Measurements from ENCODE around the gene JAML. TPM values are rescaled to one million over a fixed set of nuclear protein-coding genes. Genes with fewer than 3 reads are reported as not detected.
A peak's percentile ranks its signal among the peaks of the same experiment; 100 is the strongest.

JAML gene
- total and polyA plus RNA-seq, 3 experiments from 2014 or later = 210 to 387 (median 363) TPM

GRCh38 chr11:118232659-118233058, 7.8 kb upstream of the JAML start:
- peak overlapping the region in 1 of 7 donors; percentile 2 for H3K4me3 Mint-ChIP-seq
- peaks cover 17 to 31% (median 22%) of the 10 kb centered on the region in 3 donors for H3K4me1 Mint-ChIP-seq
- no peaks in the 10 kb centered on the region for H3K27me3 Mint-ChIP-seq
- Histone ChIP-seq H3K27me3 (ENCODE audit: insufficient read depth, low read length, poor library complexity, severe bottlenecking) (no peaks in the 10 kb centered on the region), H3K27ac (ENCODE audit: low read depth, low read length) (no peak overlapping the region), H3K4me1 (ENCODE audit: insufficient read depth, low read length) (peaks cover 36% of the 10 kb centered on the region), H3K36me3 (ENCODE audit: insufficient read depth, low read length) (peaks cover 18% of the 10 kb centered on the region), H3K4me3 (ENCODE audit: low read length) (no peak overlapping the region), H3K9me3 (ENCODE audit: low read length) (no peaks in the 10 kb centered on the region)
- ChIA-PET POLR2A (interaction anchor here (0.6 kb wide), 1 partner anchor 127 kb away, joined by 4 read pairs; the partner anchor contains the start of gene UBE4A), CTCF (interaction anchor here (1.0 kb wide), 1 partner anchor 34 kb away, joined by 6 read pairs; no protein-coding TSS in a partner anchor)
- no peak for DNase-seq
- H3K9me3 Mint-ChIP-seq = no peaks in the 10 kb centered on the region
- H3K36me3 Mint-ChIP-seq = peaks cover 9 to 69% (median 21%) of the 10 kb centered on the region in 3 donors
- peak overlapping the region in 7 of 8 donors; percentile 9 to 70 (median 36) for H3K27ac Mint-ChIP-seq

GRCh38 chr11:118231461-118231860, 6.7 kb upstream of the JAML start:
- ChIA-PET CTCF (no interaction called here), POLR2A (interaction anchor here (0.9 kb wide), 1 partner anchor 10 kb away, joined by 3 read pairs; no protein-coding TSS in a partner anchor)
- no peak overlapping the region for H3K27ac ChIP-seq (ENCODE audit: low read depth, low read length)
- H3K4me1 ChIP-seq (ENCODE audit: insufficient read depth, low read length) = peaks cover 48% of the 10 kb centered on the region
- H3K27me3 Mint-ChIP-seq = no peaks in the 10 kb centered on the region
- H3K4me3 Mint-ChIP-seq = no peak overlapping the region
- peaks cover 11 to 66% (median 21%) of the 10 kb centered on the region in 3 donors for H3K36me3 Mint-ChIP-seq
- H3K27me3 ChIP-seq (ENCODE audit: insufficient read depth, low read length, poor library complexity, severe bottlenecking) = no peaks in the 10 kb centered on the region
- no peak overlapping the region for H3K27ac Mint-ChIP-seq
- no peaks in the 10 kb centered on the region for H3K9me3 Mint-ChIP-seq
- DNase-seq = no peak
- H3K4me3 ChIP-seq (ENCODE audit: low read length) = no peak overlapping the region
- H3K36me3 ChIP-seq (ENCODE audit: insufficient read depth, low read length) = peaks cover 18% of the 10 kb centered on the region
- H3K9me3 ChIP-seq (ENCODE audit: low read length) = no peaks in the 10 kb centered on the region
- peaks cover 10 to 34% (median 21%) of the 10 kb centered on the region in 3 donors for H3K4me1 Mint-ChIP-seq

GRCh38 chr11:118230088-118230487, 5.3 kb upstream of the JAML start:
- ChIA-PET POLR2A (interaction anchor here (0.9 to 1.7 kb wide), 5 partner anchors 9 to 31 kb away, joined by 3 to 8 read pairs (median 5); partner anchors contain the start of gene MPZL3), CTCF (interaction anchor here (0.8 to 2.2 kb wide), 4 partner anchors 9 to 31 kb away, joined by 3 to 12 read pairs (median 4); no protein-coding TSS in a partner anchor)
- DNase-seq = peak; percentile 31 to 79 (median 60)
- H3K27ac Mint-ChIP-seq = peak overlapping the region in 1 of 8 donors; percentile 94
- Histone ChIP-seq H3K9me3 (ENCODE audit: low read length) (no peaks in the 10 kb centered on the region), H3K36me3 (ENCODE audit: insufficient read depth, low read length) (peaks cover 14% of the 10 kb centered on the region), H3K27me3 (ENCODE audit: insufficient read depth, low read length, poor library complexity, severe bottlenecking) (no peaks in the 10 kb centered on the region), H3K4me1 (ENCODE audit: insufficient read depth, low read length) (peaks cover 62% of the 10 kb centered on the region), H3K27ac (ENCODE audit: low read depth, low read length) (no peak overlapping the region), H3K4me3 (ENCODE audit: low read length) (no peak overlapping the region)
- no peaks in the 10 kb centered on the region for H3K27me3 Mint-ChIP-seq
- H3K36me3 Mint-ChIP-seq = peaks cover 12 to 60% (median 20%) of the 10 kb centered on the region in 3 donors
- peaks cover 5 to 44% (median 11%) of the 10 kb centered on the region in 3 donors for H3K4me1 Mint-ChIP-seq
- H3K4me3 Mint-ChIP-seq = peak overlapping the region in 3 of 7 donors; percentile 51 to 68 (median 54)
- H3K9me3 Mint-ChIP-seq = no peaks in the 10 kb centered on the region

GRCh38 chr11:118229274-118229847, 4.5 kb upstream of the JAML start:
- no peaks in the 10 kb centered on the region for H3K9me3 ChIP-seq (ENCODE audit: low read length)
- H3K4me3 Mint-ChIP-seq = peak overlapping the region in 3 of 7 donors; percentile 54 to 68 (median 64)
- no peaks in the 10 kb centered on the region for H3K27me3 ChIP-seq (ENCODE audit: insufficient read depth, low read length, poor library complexity, severe bottlenecking)
- peak overlapping the region in 1 of 8 donors; percentile 94 for H3K27ac Mint-ChIP-seq
- ChIA-PET POLR2A (interaction anchor here (0.7 to 1.7 kb wide), 4 partner anchors 10 to 30 kb away, joined by 3 to 8 read pairs (median 3); no protein-coding TSS in a partner anchor), CTCF (interaction anchor here (1.7 to 2.2 kb wide), 2 partner anchors 10 to 31 kb away, joined by 5 to 12 read pairs; no protein-coding TSS in a partner anchor)
- peaks cover 64% of the 10 kb centered on the region for H3K4me1 ChIP-seq (ENCODE audit: insufficient read depth, low read length)
- no peaks in the 10 kb centered on the region for H3K27me3 Mint-ChIP-seq
- H3K36me3 Mint-ChIP-seq = peaks cover 12 to 58% (median 16%) of the 10 kb centered on the region in 3 donors
- H3K4me1 Mint-ChIP-seq = peaks cover 5 to 48% (median 7%) of the 10 kb centered on the region in 3 donors
- H3K36me3 ChIP-seq (ENCODE audit: insufficient read depth, low read length) = peaks cover 9% of the 10 kb centered on the region
- H3K4me3 ChIP-seq (ENCODE audit: low read length) = no peak overlapping the region
- H3K9me3 Mint-ChIP-seq = no peaks in the 10 kb centered on the region
- DNase-seq = no peak
- H3K27ac ChIP-seq (ENCODE audit: low read depth, low read length) = no peak overlapping the region

- H3K9me3 Mint-ChIP-seq = no peaks in the 10 kb centered on the region
- H3K27ac ChIP-seq (ENCODE audit: low read depth, low read length) = peak overlapping the region; percentile 26
Observed at GRCh38 chr11:118227865-118228785, 3.3 kb upstream of the JAML start.

GRCh38 chr11:118226781-118227180, 2.0 kb upstream of the JAML start:
- DNase-seq = no peak
- Histone ChIP-seq H3K36me3 (ENCODE audit: insufficient read depth, low read length) (no peaks in the 10 kb centered on the region), H3K27me3 (ENCODE audit: insufficient read depth, low read length, poor library complexity, severe bottlenecking) (no peaks in the 10 kb centered on the region), H3K4me3 (ENCODE audit: low read length) (peak overlapping the region; percentile 24), H3K4me1 (ENCODE audit: insufficient read depth, low read length) (peaks cover 81% of the 10 kb centered on the region), H3K9me3 (ENCODE audit: low read length) (no peaks in the 10 kb centered on the region), H3K27ac (ENCODE audit: low read depth, low read length) (no peak overlapping the region)
- POLR2A ChIA-PET = interaction anchor here (0.6 to 4.1 kb wide), 10 partner anchors 12 to 120 kb away, joined by 3 to 27 read pairs (median 4); partner anchors contain the start of gene MPZL3
- H3K4me1 Mint-ChIP-seq = peaks cover 0 to 57% (median 21%) of the 10 kb centered on the region in 3 donors
- H3K27ac Mint-ChIP-seq = peak overlapping the region in 3 of 8 donors; percentile 78 to 97 (median 97)
- CTCF ChIA-PET = interaction anchor here (0.8 to 5.4 kb wide), 14 partner anchors 10 to 77 kb away, joined by 3 to 19 read pairs (median 4); partner anchors contain the start of gene CD3E
- H3K9me3 Mint-ChIP-seq = no peaks in the 10 kb centered on the region
- H3K27me3 Mint-ChIP-seq = no peaks in the 10 kb centered on the region
- peak overlapping the region in 5 of 7 donors; percentile 50 to 89 (median 70) for H3K4me3 Mint-ChIP-seq
- peaks cover 4 to 52% (median 5%) of the 10 kb centered on the region in 3 donors for H3K36me3 Mint-ChIP-seq

More at GRCh38 chr11:118227865-118228785, 3.3 kb upstream of the JAML start:
- H3K4me3 Mint-ChIP-seq = peak overlapping the region in 5 of 7 donors; percentile 65 to 89 (median 76)
- H3K4me1 ChIP-seq (ENCODE audit: insufficient read depth, low read length) = peaks cover 67% of the 10 kb centered on the region
- H3K4me1 Mint-ChIP-seq = peaks cover 0 to 51% (median 9%) of the 10 kb centered on the region in 3 donors
- peak in 2 of 5 donors; percentile 67 for DNase-seq
- CTCF ChIA-PET = interaction anchor here (1.1 to 2.3 kb wide), 5 partner anchors 11 to 32 kb away, joined by 3 to 7 read pairs (median 4); no protein-coding TSS in a partner anchor
- H3K4me3 ChIP-seq (ENCODE audit: low read length) = no peak overlapping the region
- peak overlapping the region in 3 of 8 donors; percentile 78 to 97 (median 97) for H3K27ac Mint-ChIP-seq
- POLR2A ChIA-PET = interaction anchor here (0.7 to 4.1 kb wide), 3 partner anchors 13 to 75 kb away, joined by 3 to 27 read pairs (median 7); no protein-coding TSS in a partner anchor
- H3K27me3 Mint-ChIP-seq = no peaks in the 10 kb centered on the region
- no peaks in the 10 kb centered on the region for H3K27me3 ChIP-seq (ENCODE audit: insufficient read depth, low read length, poor library complexity, severe bottlenecking)
- H3K36me3 ChIP-seq (ENCODE audit: insufficient read depth, low read length) = peaks cover 6% of the 10 kb centered on the region
- H3K36me3 Mint-ChIP-seq = peaks cover 8 to 54% (median 9%) of the 10 kb centered on the region in 3 donors
- no peaks in the 10 kb centered on the region for H3K9me3 ChIP-seq (ENCODE audit: low read length)

- DNase-seq = no peak
- Mint-ChIP-seq H3K27ac (peak overlapping the region in 3 of 8 donors; percentile 78 to 97 (median 97)), H3K4me1 (peaks cover 0 to 62% (median 26%) of the 10 kb centered on the region in 3 donors), H3K9me3 (no peaks in the 10 kb centered on the region), H3K36me3 (peaks cover 4 to 55% (median 5%) of the 10 kb centered on the region in 3 donors), H3K4me3 (peak overlapping the region in 5 of 7 donors; percentile 50 to 89 (median 70)), H3K27me3 (no peaks in the 10 kb centered on the region)
- CTCF ChIA-PET = interaction anchor here (1.0 to 5.4 kb wide), 11 partner anchors 11 to 65 kb away, joined by 3 to 19 read pairs (median 4); no protein-coding TSS in a partner anchor
- H3K36me3 ChIP-seq (ENCODE audit: insufficient read depth, low read length) = no peaks in the 10 kb centered on the region
- H3K27ac ChIP-seq (ENCODE audit: low read depth, low read length) = no peak overlapping the region
- POLR2A ChIA-PET = interaction anchor here (0.7 to 4.1 kb wide), 7 partner anchors 15 to 114 kb away, joined by 3 to 27 read pairs (median 8); partner anchors contain the start of gene MPZL3
- peaks cover 85% of the 10 kb centered on the region for H3K4me1 ChIP-seq (ENCODE audit: insufficient read depth, low read length)
- H3K4me3 ChIP-seq (ENCODE audit: low read length) = peak overlapping the region; percentile 24
- H3K9me3 ChIP-seq (ENCODE audit: low read length) = no peaks in the 10 kb centered on the region
- H3K27me3 ChIP-seq (ENCODE audit: insufficient read depth, low read length, poor library complexity, severe bottlenecking) = no peaks in the 10 kb centered on the region
Observed at GRCh38 chr11:118226296-118226695, 1.5 kb upstream of the JAML start.

All from CD8-positive, alpha-beta memory T cell (primary cell).